ENCODE results near the gene EEPD1. TPM values are rescaled to one million over a fixed set of nuclear protein-coding genes. Genes with fewer than 3 reads are reported as not detected.

Gene EEPD1
- total RNA-seq, 1 donor from 2014 or later = 8.7 TPM

- TF ChIP-seq CTCF (IDR thresholded peaks at IDR 0.05; ENCODE audit: insufficient read depth, low read length, poor library complexity, severe bottlenecking) = no peak
- DNase-seq (ENCODE audit: low read depth) = no peak
- no peaks in the 10 kb centered on the region for H3K36me3 ChIP-seq (ENCODE audit: control insufficient read depth, insufficient read depth, low read length)
These were observed 28.6 kb downstream of the EEPD1 start for GRCh38 chr7:36181668-36182067.

GRCh38 chr7:36182854-36183604, 30.0 kb downstream of the EEPD1 start:
- Histone ChIP-seq H3K27me3 (ENCODE audit: control insufficient read depth, insufficient read depth, low read length) (no peaks in the 10 kb centered on the region), H3K36me3 (ENCODE audit: control insufficient read depth, insufficient read depth, low read length) (no peaks in the 10 kb centered on the region), H3K4me3 (ENCODE audit: low read depth, low read length) (no peak overlapping the region)
- no peak for DNase-seq (ENCODE audit: low read depth)
- TF ChIP-seq CTCF (IDR thresholded peaks at IDR 0.05; ENCODE audit: insufficient read depth, low read length, poor library complexity, severe bottlenecking) = no peak

More at GRCh38 chr7:36181668-36182067, 28.6 kb downstream of the EEPD1 start:
- no peak overlapping the region for H3K4me3 ChIP-seq (ENCODE audit: low read depth, low read length)
- H3K27me3 ChIP-seq (ENCODE audit: control insufficient read depth, insufficient read depth, low read length) = no peaks in the 10 kb centered on the region

DNA sequence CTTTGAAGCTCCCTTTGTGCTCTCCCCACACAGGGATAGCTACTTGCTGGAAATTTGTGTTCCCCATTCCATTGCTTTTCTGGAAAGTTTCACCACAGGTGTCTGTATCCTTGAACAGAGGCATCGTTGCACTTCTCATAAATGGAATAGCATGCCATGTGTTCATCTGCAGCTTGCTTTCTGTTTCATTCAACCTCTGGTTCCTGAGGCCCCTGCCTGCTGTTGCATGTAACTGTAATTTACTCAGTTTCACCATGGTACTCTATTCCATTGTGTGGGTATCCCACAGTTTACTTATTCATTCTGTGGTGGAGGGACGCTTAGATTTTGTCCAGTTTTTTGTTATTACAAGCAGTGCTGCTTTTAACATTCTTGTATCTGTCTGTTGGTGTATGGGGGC, 32.0 kb downstream of the EEPD1 start:
- H3K4me3 ChIP-seq (ENCODE audit: low read depth, low read length) = no peak overlapping the region
- TF ChIP-seq CTCF (IDR thresholded peaks at IDR 0.05; ENCODE audit: insufficient read depth, low read length, poor library complexity, severe bottlenecking) = no peak
- no peaks in the 10 kb centered on the region for H3K27me3 ChIP-seq (ENCODE audit: control insufficient read depth, insufficient read depth, low read length)
- DNase-seq (ENCODE audit: low read depth) = no peak
- no peaks in the 10 kb centered on the region for H3K36me3 ChIP-seq (ENCODE audit: control insufficient read depth, insufficient read depth, low read length)

GRCh38 chr7:36185756-36186155, 32.7 kb downstream of the EEPD1 start:
- no peak for TF ChIP-seq CTCF (IDR thresholded peaks at IDR 0.05; ENCODE audit: insufficient read depth, low read length, poor library complexity, severe bottlenecking)
- Histone ChIP-seq H3K27me3 (ENCODE audit: control insufficient read depth, insufficient read depth, low read length) (no peaks in the 10 kb centered on the region), H3K36me3 (ENCODE audit: control insufficient read depth, insufficient read depth, low read length) (no peaks in the 10 kb centered on the region), H3K4me3 (ENCODE audit: low read depth, low read length) (no peak overlapping the region)
- no peak for DNase-seq (ENCODE audit: low read depth)

DNA sequence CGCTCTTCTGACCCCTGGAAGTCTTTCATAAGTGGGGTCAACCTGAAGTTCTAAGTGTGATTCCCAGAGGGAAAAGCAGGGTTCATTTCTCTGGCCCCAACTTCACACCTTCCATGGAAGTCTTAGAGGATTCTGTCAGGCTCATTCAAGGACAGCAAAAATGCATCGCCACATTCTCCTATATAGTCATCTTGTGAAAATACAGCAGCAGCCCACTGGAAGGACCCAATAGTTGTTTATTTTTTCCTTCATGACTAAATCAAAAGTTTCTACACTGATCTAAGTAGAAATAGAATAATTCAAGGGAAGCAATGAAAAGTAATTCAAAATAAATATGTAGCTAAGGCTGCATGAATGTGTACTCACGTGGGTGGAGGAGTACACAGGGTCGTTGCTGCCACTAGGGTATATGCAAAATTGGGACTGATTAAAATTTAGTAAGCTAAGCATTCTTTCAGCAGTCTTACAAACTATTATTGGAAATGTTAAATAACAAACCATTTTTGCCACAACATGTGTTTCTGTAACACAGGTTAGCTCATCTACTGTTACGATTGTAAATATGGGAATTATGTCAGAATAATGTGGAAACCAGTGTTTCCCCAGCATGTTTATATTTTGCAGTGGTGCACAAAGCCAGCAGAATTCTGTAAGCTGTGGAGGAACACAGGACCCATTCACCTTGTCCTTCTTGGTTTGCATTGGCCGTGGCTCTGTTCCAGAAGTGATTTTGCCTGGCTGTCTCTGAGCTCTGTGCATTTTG, 33.5 kb downstream of the EEPD1 start:
- Histone ChIP-seq H3K36me3 (ENCODE audit: control insufficient read depth, insufficient read depth, low read length) (no peaks in the 10 kb centered on the region), H3K27me3 (ENCODE audit: control insufficient read depth, insufficient read depth, low read length) (no peaks in the 10 kb centered on the region), H3K4me3 (ENCODE audit: low read depth, low read length) (no peak overlapping the region)
- TF ChIP-seq CTCF (IDR thresholded peaks at IDR 0.05; ENCODE audit: insufficient read depth, low read length, poor library complexity, severe bottlenecking) = no peak
- no peak for DNase-seq (ENCODE audit: low read depth)
